HepG2 (cell line): ENCODE data around the gene METRNL.

Experiments
- POLR2A ChIP-seq, 2 experiments: IDR thresholded peaks; 2 replicates each; pipeline ENCODE4 v1.6.1; 2011; ENCODE audit warnings: low read depth in 2 of 2, low read length in 2 of 2, mild to moderate bottlenecking in 1 of 2, moderate library complexity in 1 of 2; ENCODE audit not compliant: insufficient read depth in 1 of 2
- RARA ChIP-seq: IDR thresholded peaks from 2 replicates; pipeline ENCODE4 v1.6.1; 2016; ENCODE audit warnings: missing genetic modification reagents, missing compliant biosample characterization
- SUZ12 ChIP-seq: fragments of 150-350 bp; IDR thresholded peaks from 2 replicates; pipeline ENCODE4 v1.6.1; 2014; ENCODE audit warnings: low read depth, low read length

GRCh38 chr17:83076938-83077337, 2.5 kb upstream of the METRNL start:
- no peak for TF ChIP-seq POLR2A (IDR thresholded peaks at IDR 0.05; ENCODE audit: insufficient read depth in 1 of 2, low read depth in 2 of 2, low read length in 2 of 2)
- TF ChIP-seq RARA (CRISPR knock-in tag): no peak
- no peak for TF ChIP-seq SUZ12
